ENCODE measurements around the gene SMIM44.
"Not testable (repeated sequence)": the region's sequence is repeated elsewhere in the genome, so short reads cannot be mapped to it uniquely, and the experiment has no call there.

The SMIM44 gene

DNA sequence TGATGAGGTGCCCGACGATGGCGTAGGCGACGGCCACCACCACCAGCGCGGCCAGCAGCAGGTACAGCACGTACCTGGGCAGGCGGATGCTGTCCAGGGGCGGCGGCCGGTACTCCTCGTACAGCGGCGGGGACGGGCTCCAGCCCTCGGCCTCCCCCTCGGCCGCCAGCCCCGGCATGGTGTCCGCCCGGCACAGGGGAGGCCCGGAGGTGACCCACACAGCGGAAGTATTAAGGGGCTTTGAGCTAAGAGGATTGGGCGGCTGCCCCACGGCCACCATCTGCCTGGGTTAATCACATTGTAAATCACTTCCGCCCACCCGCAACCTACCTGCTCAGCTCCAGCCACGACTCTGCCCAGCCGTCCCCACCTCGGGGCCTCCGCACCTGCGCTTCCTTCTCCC lies at the start of gene SMIM44:
SMIM44 (minus strand) TSS at position 216 of the 403 bp plus-strand sequence; CDS start at position 178, 38 bp downstream.
- no peak for DNase-seq

DNA sequence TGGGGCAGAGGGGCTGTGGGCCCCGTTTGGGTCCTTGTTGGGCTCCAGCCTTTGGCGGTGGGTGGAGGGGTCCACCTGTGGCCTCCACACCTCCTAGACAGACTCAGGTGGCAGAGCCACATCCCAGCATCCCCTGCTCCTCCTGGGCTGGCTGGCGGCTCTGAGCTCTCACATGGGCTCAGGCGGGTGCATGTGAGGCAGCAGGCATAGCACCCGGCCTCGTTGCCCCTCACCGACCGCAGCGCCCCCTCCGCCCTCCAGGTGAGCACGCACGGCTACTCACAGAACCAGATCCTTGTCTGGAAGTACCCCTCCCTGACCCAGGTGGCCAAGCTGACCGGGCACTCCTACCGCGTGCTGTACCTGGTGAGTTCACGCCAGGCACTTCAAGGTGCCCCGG lies 49.8 kb upstream of the SMIM44 start:
- no peak for DNase-seq

DNA sequence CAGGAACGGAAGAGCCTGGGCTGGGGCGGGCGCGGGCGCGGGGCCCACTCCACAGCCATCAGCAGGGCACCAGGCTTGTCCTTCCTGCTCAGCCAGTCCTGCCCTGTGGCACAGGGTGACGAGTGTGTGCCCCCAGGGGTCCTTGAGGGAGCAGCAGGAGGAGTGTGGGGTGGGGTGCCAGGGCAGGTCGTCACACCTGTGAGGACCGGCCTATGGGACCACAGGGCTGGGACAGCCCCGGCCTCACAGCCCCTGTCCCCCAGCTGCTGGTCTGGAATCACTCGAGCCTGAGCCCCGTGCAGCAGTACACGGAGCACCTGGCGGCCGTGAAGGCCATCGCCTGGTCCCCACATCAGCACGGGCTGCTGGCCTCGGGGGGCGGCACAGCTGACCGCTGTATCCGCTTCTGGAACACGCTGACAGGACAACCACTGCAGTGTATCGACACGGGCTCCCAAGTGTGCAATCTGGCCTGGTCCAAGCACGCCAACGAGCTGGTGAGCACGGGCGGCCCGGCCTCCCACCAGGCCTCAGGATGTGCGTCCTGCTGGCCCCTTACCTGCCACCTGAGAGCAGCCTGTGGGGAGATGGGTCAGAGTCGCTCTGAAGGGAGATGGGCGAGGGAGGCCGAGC lies 49.0 kb upstream of the SMIM44 start:
- DNase-seq = no peak

DNA sequence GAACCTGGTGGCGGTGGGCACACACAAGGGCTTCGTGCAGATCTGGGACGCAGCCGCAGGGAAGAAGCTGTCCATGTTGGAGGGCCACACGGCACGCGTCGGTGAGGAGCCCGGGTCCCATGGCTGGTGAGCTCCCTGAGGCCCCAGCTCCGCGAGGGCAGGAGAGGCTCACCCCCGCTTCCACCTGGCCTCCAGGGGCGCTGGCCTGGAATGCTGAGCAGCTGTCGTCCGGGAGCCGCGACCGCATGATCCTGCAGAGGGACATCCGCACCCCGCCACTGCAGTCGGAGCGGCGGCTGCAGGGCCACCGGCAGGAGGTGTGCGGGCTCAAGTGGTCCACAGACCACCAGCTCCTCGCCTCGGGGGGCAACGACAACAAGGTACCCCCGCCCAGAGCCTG lies 48.5 kb upstream of the SMIM44 start:
- DNase-seq = no peak

DNA sequence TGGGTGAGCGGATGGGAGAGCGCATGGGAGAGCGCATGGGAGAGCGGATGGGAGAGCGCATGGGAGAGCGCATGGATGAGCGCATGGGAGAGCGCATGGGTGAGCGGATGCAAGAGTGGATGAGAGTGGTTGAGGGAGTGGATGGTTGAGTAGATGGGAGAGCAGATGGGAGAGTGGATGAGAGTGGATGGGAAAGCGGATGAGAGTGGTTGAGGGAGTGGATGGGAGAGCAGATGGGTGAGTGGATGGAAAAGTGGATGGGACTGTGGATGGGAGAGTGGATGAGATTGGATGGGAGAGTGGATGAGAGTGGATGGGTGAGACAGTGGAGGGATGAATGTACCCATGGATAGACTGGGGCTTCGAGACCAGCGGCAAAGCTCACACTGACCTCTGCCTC lies 47.1 kb upstream of the SMIM44 start:
- no peak for DNase-seq

DNA sequence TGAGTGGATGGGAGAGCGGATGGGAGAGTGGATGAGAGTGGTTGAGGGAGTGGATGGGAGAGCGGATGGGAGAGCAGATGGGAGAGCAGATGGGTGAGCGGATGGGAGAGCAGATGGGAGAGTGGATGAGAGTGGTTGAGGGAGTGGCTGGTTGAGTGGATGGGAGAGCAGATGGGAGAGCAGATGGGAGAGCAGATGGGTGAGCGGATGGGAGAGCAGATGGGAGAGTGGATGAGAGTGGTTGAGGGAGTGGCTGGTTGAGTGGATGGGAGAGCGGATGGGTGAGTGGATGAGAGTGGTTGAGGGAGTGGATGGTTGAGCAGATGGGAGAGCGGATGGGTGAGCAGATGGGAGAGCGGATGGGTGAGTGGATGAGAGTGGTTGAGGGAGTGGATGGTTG lies 46.1 kb upstream of the SMIM44 start:
- not testable (repeated sequence) for DNase-seq

DNA sequence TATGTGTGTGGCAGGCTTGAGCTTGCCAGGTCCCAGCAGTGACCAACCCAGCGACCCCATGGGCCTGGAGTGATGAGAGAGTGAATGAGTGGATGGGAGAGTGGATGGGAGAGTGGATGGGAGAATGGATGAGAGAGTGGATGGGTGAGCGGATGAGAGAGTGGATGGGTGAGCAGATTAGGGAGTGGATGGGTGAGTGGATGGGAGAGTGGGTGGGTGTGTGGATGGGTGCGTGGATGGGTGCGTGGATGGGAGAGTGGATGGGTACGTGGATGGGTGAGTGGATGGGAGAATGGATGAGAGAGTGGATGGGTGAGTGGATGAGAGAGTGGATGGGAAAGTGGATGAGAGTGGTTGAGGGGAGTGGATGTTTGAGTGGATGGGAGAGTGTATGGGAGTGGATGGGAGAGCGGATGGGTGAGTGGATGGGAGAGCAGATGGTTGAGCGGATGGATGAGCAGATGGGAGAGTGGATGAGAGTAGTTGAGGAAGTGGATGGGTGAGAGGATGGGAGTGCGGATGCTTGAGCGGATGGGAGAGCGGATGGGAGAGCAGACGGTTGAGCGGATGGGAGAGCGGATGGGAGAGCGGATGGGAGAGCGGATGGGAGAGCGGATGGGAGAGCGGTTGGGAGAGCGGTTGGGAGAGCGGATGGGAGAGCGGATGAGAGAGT lies 45.4 kb upstream of the SMIM44 start:
- no peak for DNase-seq

DNA sequence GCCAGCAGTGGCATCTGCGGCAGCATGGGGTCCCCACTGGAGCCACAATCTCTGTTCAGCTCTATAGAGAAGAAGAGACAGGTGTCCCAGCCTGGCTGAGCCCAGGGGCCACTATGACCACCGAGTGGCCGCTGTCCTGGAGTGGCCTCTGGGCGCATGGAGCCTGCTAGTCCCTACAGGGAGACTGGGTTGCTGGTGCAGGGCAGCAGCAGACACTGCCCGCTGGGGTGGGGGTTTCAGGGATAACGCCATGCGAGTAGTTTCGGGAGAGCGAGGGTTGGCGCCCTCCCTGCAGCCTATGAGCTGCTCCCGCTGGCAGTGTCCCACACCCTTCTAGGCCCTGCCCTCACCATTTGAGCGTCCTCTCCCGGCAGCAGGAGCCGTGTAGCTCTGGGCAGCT lies 44.8 kb upstream of the SMIM44 start:
- DNase-seq = no peak

DNA sequence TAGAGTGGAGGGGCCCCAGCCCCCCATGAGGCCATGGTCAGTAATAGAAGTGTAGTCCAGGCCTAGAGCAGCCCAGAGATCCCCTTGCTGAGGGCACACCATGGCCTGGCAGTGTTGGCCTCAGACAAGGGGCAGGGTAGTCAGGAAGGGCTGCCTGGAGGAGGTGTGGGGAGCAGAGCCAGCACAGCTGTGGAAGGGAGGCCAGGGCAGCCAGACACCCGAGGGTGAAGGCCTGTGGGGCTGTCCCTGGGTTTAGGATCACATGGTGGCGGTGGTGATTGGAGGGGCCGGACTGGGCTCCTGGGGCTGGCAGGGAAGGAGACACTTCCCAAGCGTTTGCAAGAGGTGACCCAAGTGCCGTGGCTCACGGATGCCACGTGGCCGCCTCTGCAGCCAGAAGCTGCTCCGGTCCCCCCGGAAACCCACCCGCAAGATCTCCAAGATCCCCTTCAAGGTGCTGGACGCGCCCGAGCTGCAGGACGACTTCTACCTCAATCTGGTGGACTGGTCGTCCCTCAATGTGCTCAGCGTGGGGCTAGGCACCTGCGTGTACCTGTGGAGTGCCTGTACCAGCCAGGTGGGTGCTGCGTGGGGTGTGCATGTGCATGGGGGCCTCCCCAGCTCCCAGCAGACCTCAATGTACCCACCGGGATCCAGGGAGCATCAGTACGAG lies 44.1 kb upstream of the SMIM44 start:
- DNase-seq = no peak

DNA sequence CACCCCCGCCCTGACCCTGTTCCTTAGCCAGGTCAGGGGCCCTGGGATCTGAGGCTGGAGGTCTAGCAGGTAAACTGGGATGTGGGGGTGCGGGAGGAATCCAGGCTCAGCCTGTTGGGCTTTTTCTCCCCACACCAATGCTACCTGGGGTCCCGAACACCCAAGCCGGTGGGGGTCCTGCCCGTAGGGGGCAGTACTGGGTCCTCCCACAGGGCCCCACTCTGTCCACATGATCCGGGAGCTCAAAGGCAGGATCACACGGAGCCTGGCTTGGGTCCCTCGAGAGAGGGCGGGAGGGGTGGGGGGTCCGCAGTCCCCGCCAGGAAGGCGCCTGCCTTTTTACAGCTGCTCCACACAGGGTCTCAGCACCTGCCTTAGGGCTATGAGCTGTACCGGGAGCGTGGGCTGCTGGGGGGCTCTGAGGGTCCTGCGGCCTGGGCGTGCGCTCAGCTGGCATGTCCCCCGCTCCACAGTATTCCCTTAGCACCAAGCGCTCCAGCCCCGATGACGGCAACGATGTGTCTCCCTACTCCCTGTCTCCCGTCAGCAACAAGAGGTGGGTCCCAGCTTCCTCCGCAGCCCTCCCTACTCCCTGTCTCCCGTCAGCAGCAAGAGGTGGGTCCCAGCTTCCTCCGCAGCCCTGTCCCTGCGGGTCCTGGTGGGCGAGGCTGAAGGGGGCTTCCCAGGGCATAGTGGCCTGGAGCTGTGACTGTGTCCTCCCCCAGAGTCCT lies 43.4 kb upstream of the SMIM44 start:
- no peak for DNase-seq

DNA sequence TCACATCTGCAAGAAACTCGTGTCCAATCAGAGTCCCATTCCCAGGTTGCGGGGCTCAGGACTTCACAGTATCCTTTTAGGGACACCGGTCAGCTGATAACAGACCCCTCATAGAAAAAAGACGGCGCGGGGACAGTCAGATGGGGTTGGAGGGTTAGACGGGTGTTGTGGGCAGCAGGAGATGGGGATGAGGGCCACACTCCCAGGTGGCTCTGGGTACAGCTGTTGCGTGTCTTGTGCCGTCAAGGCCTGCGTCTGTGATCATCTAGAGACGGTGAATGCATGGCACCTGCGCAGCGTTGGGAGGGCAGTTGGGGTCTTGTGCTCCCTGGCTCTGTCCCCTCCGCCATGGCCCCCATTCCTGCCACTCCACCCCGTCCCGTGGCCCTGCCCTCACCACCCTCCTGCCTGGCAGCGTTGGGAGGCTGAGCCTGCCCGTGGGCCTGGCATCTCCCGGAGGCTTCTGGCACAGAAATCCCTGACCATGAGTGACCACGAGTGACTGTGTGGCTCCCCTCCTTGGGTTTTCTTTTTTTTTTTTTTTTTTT lies 41.7 kb upstream of the SMIM44 start:
- DNase-seq = no peak

DNA sequence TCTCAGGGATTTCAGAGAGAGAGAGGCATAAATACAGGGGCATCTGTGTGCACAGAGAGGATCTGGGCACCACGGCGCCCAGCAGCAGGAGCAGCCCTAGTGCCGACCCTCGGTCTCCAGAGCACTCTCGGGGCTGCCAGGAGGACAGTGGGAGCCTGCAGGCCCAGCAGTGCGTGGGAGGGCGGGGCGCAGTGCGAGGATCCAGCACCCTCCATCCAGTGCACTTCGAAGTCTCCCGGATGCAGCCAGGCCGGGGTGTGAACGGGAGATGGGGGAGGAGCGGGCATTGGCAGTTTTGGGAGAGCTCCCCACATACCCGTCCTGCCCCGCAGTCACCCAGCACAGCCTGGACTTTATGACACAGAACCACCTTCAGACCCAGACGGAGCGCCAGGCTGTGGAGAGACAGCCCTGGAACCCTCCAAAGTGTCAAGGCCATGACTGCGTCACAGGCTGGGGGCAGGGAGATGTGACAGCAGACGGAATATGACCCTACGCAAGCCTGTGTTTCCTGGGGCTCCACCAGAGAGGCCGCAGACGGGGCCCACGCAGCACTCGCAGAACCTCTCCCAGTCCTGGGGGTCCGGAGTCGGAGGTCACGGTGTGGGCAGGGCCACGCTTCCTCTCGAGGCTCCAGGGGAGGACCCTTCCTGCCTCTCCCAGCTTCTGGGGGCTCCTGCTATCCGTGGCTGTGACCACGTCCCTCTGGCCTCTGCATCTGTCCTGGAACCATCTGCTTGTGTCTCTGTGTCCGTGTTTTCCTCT lies 41.0 kb upstream of the SMIM44 start:
- DNase-seq = no peak

DNA sequence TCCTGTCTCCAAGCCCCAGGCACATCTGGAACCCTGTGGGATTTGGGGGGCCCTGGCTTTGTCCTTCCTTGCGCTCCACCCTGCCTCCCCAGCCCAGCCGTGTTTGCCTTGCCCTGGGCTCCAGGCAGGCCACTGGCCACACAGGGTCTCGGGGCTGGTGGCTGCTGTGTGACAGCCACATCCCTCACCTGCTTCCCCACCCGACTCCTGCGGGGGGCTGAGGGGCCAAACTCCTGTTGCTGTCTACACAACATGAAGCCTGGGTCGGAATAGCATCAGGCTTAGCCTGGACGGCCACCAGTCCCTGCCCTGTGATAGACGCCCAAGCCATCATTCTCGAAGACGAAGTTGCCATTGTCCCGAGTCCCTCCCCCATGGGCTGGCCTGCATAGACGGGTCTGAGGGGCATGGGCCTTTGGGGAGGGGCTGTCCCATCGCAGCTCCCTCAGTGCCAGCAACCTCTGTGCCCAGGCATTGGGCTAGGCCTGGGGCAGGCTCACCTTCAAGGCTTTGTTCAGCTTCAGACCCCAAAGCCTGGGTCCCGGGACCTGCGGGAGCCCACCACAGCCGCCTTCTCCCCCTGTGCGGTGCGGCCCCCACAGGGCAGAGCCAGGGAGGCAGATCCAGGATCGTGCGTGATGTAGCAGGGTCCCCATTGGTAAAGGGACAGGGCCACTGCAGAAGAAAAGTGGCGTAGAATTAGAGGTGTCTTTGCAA lies 40.3 kb upstream of the SMIM44 start:
- DNase-seq = no peak

DNA sequence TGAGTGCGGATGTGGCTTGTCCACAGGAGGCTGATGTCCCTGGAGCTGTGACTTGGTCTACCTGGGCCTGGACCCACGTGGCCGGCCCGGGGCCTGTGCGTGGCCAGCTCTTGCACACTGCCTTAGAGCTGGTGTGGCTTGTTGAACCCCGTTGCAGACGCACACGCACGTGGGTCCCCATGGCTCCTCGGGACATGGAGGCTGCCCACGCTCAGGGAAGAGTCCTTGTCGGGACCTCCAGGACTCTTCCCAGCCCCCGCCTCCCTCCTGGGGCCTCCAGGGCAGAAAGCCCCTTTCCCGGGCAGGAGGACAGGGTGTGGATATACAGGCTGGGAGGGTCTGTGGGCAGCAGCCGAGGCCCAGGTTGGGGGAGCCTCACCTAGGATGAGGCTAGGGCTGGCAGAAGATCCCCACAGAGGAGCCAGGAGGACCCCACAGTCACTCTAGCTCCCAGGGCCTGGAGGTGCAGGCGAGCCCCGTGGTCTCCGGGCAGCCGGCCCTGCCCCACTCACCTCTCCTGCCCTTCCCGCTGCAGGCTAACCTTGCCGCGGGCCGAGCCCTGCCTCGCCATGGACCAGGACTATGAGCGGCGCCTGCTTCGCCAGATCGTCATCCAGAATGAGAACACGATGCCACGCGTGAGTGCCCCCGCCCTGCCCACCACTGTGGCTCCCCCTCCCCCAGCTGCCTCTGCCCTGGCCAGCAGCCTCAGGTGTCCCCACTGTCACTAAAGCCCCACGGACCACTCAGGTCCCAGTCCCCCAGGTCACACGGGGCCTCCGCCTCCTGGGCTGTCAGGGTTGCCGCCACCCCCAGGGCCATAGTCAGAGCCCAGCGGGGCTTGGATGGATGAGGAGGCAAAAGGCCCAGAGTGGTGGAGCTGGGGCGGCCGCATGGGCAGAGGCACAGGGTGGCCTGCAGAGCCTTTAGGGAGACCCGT lies 39.5 kb upstream of the SMIM44 start:
- no peak for DNase-seq

DNA sequence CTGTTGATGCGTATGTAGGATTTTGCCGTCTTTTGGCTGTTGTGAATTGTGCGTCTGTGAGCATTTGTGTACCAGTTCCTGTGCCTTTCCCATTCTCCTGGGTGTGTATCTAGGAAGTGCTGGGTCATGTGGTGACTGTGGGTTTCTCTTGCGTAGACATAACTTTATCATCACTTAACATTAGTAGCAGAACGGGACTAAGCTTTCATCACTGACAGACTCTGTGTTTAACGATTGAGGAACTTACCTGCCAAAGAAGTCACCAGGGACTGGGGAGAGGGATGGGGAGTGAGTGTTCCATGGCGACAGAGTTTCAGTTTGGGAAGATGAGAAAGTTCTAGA lies 37.8 kb upstream of the SMIM44 start:
- DNase-seq = no peak

DNA sequence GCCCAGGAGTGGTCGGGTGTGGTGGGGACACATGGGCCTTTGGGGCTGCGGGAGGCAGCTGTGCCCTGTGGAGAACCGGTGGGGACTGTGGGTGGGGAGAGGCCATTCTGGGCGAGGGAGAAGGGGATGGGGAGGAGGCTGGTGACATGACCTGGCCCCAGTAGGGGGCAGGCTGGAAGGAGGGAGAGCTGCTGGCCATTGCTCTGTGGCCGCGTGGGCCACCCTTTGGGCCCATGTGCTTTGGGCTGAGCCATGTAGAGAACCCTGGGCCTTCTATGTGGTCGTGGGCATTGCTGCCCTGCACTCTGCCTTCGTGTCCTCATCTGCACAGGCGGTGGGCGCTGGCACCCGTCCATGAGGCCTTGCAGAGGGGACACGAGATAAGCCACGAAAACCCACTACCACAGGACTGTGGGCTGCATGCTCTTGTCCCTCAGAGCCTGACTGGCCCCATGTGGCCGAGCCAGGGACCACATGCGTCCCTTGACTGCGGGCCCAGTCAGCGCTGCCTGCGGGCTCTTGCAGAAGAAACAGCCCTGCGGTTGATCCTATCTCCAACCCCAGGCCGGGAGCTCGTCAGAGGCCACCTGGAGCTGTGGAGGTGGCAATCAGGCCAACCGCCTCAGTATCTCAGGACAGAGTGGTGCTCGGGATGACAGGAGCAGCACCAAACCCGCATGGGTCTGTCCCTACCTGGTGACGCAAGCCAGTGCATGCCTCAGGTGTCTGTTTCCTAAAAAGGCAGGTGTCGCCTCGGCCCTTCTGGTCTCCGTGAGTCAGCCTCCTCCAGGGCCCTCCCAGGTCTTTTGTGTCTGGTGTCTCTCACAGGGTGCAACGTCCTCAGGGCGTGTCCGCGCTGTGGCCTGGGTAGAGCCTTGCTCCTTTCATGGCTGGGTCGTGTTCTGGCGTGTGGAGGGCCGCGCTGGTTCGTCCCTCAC lies 37.2 kb upstream of the SMIM44 start:
- DNase-seq = no peak

DNA sequence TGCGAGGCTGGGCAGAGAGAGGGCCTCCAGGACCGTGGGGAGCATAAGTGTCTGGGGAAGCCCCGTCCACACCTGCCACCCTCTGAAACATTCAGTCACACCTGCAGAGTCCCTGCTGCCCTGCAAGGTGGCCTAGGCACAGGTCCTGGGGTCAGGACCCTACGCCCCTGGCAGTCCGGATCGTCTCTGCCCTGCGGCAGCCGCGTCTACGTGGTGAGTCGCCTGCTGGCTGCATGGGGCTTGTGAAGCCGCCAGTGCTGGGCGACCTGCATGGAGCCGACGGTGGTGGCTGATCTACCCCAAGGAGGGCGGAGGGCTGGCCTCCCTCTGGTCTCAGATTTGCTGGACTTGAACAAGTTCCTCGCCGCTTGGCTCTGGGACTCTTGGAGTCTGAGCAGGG lies 35.9 kb upstream of the SMIM44 start:
- no peak for DNase-seq

DNA sequence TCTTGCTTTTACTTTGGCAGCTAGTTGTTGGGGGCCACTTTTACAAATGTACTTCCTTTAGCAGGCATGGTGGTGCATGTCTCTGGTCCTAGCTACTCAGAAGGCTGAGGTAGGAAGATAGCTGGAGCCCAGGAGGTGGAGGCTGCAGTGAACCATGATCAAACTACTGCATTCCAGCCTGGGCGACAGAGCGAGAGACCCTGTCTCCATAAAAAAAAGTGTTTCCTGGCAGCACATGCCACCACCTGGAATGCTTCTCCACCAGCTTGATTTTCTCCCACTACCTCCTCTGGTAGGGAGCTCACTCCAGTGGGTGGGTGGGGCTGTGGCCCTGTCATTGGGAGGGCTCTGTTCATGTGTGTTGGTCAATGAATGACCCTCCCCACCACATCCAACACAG lies 35.4 kb upstream of the SMIM44 start:
- DNase-seq = no peak

DNA sequence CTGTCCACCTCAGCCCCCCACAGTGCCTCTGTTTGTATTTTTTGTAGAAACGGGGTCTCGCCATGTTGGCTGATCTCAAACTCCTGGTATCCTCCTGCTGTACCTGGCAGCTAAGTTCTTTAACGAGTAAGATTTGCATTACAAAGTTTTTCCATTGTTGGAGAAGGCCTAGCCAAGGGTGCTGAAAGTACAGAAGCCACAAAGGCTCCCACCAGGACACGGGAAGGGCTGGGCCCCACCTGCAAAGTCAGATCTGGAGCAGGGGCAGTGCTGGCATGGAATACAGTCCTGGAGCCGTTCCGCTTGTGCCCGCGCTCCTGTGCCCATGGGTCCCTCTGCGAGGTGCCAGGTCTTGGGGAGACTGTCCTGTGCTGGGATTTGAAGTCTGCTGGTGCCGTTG lies 35.0 kb upstream of the SMIM44 start:
- no peak for DNase-seq

DNA sequence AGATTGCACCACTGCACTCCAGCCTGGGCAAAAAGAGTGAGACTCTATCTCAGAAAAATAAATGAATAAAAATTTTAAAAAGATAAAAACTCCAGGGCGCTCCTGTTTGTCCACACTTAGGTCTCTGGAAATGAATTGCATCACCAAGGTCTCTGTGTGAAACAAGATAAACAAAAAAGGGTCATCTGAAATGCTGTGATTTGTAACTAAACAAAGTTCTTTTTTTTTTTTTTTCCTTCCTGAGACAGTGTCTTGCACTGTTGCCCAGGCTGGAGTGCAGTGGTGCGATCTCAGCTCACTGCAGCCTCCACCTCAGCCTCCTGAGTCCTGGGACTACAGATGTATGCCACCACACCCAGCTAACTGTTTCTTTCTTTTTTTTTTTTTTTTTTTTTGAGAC lies 34.4 kb upstream of the SMIM44 start:
- DNase-seq = no peak

All from T1000 (cell line).